Activated CD8-positive, alpha-beta memory T cell treated with anti-CD3 and anti-CD28 coated beads for 1 hour (primary cell): ENCODE results near the gene IQSEC2.

Experiments used
- DNase-seq, 2 donors: peaks; one replicate each; pipeline ENCODE4 v3.0.0-alpha.2; 2020; ENCODE audit warnings: low read depth in 1 of 2; ENCODE audit errors: extremely low read depth in 1 of 2

Gene IQSEC2

GRCh38 chrX:53272808-53273337 is 8.5 kb downstream of the IQSEC2 start:
- no peak for DNase-seq

- DNase-seq = no peak
These were observed 11.8 kb downstream of the IQSEC2 start for GRCh38 chrX:53269536-53270107.

- DNase-seq = no peak
These were observed 13.2 kb downstream of the IQSEC2 start for GRCh38 chrX:53268173-53268572.

GRCh38 chrX:53266914-53267313 is 14.5 kb downstream of the IQSEC2 start:
- no peak for DNase-seq

- DNase-seq = no peak
These were observed 15.4 kb downstream of the IQSEC2 start for GRCh38 chrX:53265771-53266574.

- no peak for DNase-seq
These were observed 17.7 kb downstream of the IQSEC2 start for GRCh38 chrX:53263597-53264094.

GRCh38 chrX:53262918-53263394 is 18.4 kb downstream of the IQSEC2 start:
- no peak for DNase-seq

- no peak for DNase-seq
These were observed 19.0 kb downstream of the IQSEC2 start for GRCh38 chrX:53262189-53262917.

- no peak for DNase-seq
These were observed 19.9 kb downstream of the IQSEC2 start for GRCh38 chrX:53261355-53261972.

- DNase-seq = no peak
These were observed 20.5 kb downstream of the IQSEC2 start for GRCh38 chrX:53260836-53261235.

- no peak for DNase-seq
These were observed 23.5 kb downstream of the IQSEC2 start for GRCh38 chrX:53257670-53258423.

GRCh38 chrX:53257166-53257565 is 24.2 kb downstream of the IQSEC2 start:
- no peak for DNase-seq

- no peak for DNase-seq
These were observed 24.8 kb downstream of the IQSEC2 start for GRCh38 chrX:53256446-53257041.

GRCh38 chrX:53255738-53256191 is 25.6 kb downstream of the IQSEC2 start:
- no peak for DNase-seq

GRCh38 chrX:53254570-53255461 is 26.6 kb downstream of the IQSEC2 start:
- DNase-seq = no peak

GRCh38 chrX:53253293-53254020 is 27.9 kb downstream of the IQSEC2 start:
- DNase-seq = no peak

- DNase-seq = no peak
These were observed 30.1 kb downstream of the IQSEC2 start for GRCh38 chrX:53251307-53251706.

GRCh38 chrX:53250556-53250955 is 30.8 kb downstream of the IQSEC2 start:
- DNase-seq = no peak
